B cell (primary cell): Measurements from ENCODE around the gene FYCO1. TPM values are rescaled to one million over a fixed set of nuclear protein-coding genes. Genes with fewer than 3 reads are reported as not detected.

Experiments used
- ATAC-seq: fragments of 200-7000 bp; cut with Tn5 transposase; one replicate; pipeline ENCODE4 v1.10.0; 2021; ENCODE audit warnings: low read depth, mild to moderate bottlenecking, moderate number of reproducible peaks, moderate library complexity
- CTCF ChIA-PET: fragments of 350-600 bp; sonication (Branson Sonifier 250); formaldehyde crosslinking; loops from one replicate; lab custom pipeline; 2021; ENCODE audit warnings: antibody characterized with exemption, inconsistent platforms; lab: Charles Lee
- POLR2A ChIA-PET: fragments of 350-600 bp; sonication (Branson Sonifier 250); formaldehyde crosslinking; loops from one replicate; lab custom pipeline; 2021; ENCODE audit warnings: antibody characterized with exemption; lab: Charles Lee
- DNase-seq: peaks from one replicate; pipeline ENCODE4 v3.0.0; 2013
- H2AFZ ChIP-seq: 2 replicates; pipeline ENCODE4 v1.6.1; 2012; ENCODE audit warnings: mild to moderate bottlenecking, low read depth, low read length; ENCODE audit not compliant: insufficient read depth, poor library complexity, severe bottlenecking
- H3K27ac ChIP-seq, 2 donors: 1 replicate in 1 of 2; 2 replicates in 1 of 2; pipeline ENCODE4 v1.5.1; 2012 to 2013; ENCODE audit warnings: low read length in 2 of 2, mild to moderate bottlenecking in 2 of 2, moderate library complexity in 1 of 2
- H3K27me3 ChIP-seq, 4 experiments: fragments of 200-600 bp in 1 of 4; sonication (generic) in 1 of 4; replicated peaks in 1 of 4; 1 replicate in 2 of 4; 2 replicates in 2 of 4; pipeline versions ENCODE4 v1.6.1 to v1.7.0; 2013 to 2016; ENCODE audit warnings: low read length in 3 of 4, mild to moderate bottlenecking in 2 of 4, mixed read lengths in 1 of 4, moderate library complexity in 1 of 4; ENCODE audit not compliant: insufficient read depth in 4 of 4, control insufficient read depth in 3 of 4; ENCODE audit errors: control extremely low read depth in 1 of 4
- H3K36me3 ChIP-seq, 2 experiments: replicated peaks in 1 of 2; 1 replicate in 1 of 2; 2 replicates in 1 of 2; pipeline versions ENCODE4 v1.6.1 to v1.7.1; 2013; ENCODE audit warnings: low read length in 1 of 2; ENCODE audit not compliant: insufficient read depth in 2 of 2, control insufficient read depth in 1 of 2; ENCODE audit errors: control extremely low read depth in 1 of 2, extremely low read depth in 1 of 2
- H3K4me1 ChIP-seq, 2 donors: fragments of 200-600 bp in 1 of 2; sonication (generic) in 1 of 2; 1 replicate in 1 of 2; 2 replicates in 1 of 2; pipeline versions ENCODE4 v1.5.1 to v1.6.1; 2013 to 2017; ENCODE audit warnings: low read length in 2 of 2; ENCODE audit not compliant: control insufficient read depth in 2 of 2, insufficient read depth in 2 of 2
- H3K4me2 ChIP-seq: replicated peaks from 2 replicates; pipeline ENCODE3; 2012; ENCODE audit warnings: mild to moderate bottlenecking, low read depth, low read length; ENCODE audit not compliant: poor library complexity, severe bottlenecking
- H3K4me3 ChIP-seq, 5 experiments: fragments of 200-600 bp in 1 of 5; sonication (generic) in 1 of 5; 1 replicate in 3 of 5; 2 replicates in 2 of 5; pipeline versions ENCODE4 v1.5.1 to v1.7.0; 2011 to 2016; ENCODE audit warnings: low read length in 4 of 5, mild to moderate bottlenecking in 4 of 5, low read depth in 2 of 5, control low read depth in 1 of 5, moderate library complexity in 1 of 5; ENCODE audit not compliant: insufficient read depth in 1 of 5; ENCODE audit errors: control extremely low read depth in 1 of 5, extremely low read depth in 1 of 5
- H3K79me2 ChIP-seq: fragments of 200-600 bp; sonication (generic); one replicate; pipeline ENCODE4 v1.6.0; 2016; ENCODE audit warnings: low read length; ENCODE audit not compliant: control insufficient read depth, insufficient read depth
- H3K9ac ChIP-seq: fragments of 200-600 bp; sonication (generic); 2 replicates; pipeline ENCODE4 v1.6.1; 2017; ENCODE audit warnings: mild to moderate bottlenecking, low read length, moderate library complexity
- H3K9me3 ChIP-seq, 3 donors: one replicate each; pipeline versions ENCODE4 v1.6.1 to v1.7.1; 2013; ENCODE audit warnings: low read length in 2 of 3; ENCODE audit not compliant: control insufficient read depth in 2 of 3, insufficient read depth in 1 of 3; ENCODE audit errors: control extremely low read depth in 1 of 3
- H4K20me1 ChIP-seq: 2 replicates; pipeline ENCODE4 v1.6.0; 2012; ENCODE audit warnings: mild to moderate bottlenecking, low read length; ENCODE audit not compliant: insufficient read depth, control insufficient read depth, poor library complexity, severe bottlenecking
- H3K27ac Mint-ChIP-seq: one replicate; pipeline ENCODE4 v1.8.0; 2021; ENCODE audit warnings: mixed read lengths
- H3K27me3 Mint-ChIP-seq: one replicate; pipeline ENCODE4 v1.8.0; 2021; ENCODE audit warnings: mixed read lengths
- H3K4me1 Mint-ChIP-seq: one replicate; pipeline ENCODE4 v1.8.0; 2021; ENCODE audit warnings: mixed read lengths
- H3K4me3 Mint-ChIP-seq: one replicate; pipeline ENCODE4 v1.8.0; 2021; ENCODE audit warnings: mixed read lengths
- H3K9me3 Mint-ChIP-seq: one replicate; pipeline ENCODE4 v1.8.0; 2022; ENCODE audit warnings: mixed read lengths; ENCODE audit not compliant: insufficient read depth
- EZH2 ChIP-seq: IDR thresholded peaks from 2 replicates; pipeline ENCODE4 v1.6.1; 2012; ENCODE audit warnings: borderline replicate concordance, low read depth, mild to moderate bottlenecking, moderate library complexity, low read length; ENCODE audit not compliant: insufficient read depth, poor library complexity, severe bottlenecking
- WGBS: methylation state at CpG from one replicate; pipeline ENCODE4 v1.1.5; 2013; ENCODE audit warnings: missing lambda C conversion rate; ENCODE audit not compliant: insufficient coverage; 5-methylcytosine and 5-hydroxymethylcytosine counted together
- intact Hi-C: fragments of 100-400 bp; cut with micrococcal nuclease; formaldehyde crosslinking; loops from one replicate; pipeline ENCODE4 v1.10.0; 2022
- polyA plus RNA-seq: library from polyadenylated mRNA; depleted of rRNA; stranded (reverse); fragments of >200 nt; gene quantifications from 2 replicates; pipeline ENCODE4 v1.2.3, GENCODE V29; 2012
- total RNA-seq, 2 donors: library from RNA; stranded (reverse); fragments of 120-200 nt in 1 of 2; gene quantifications; 1 replicate in 1 of 2; 2 replicates in 1 of 2; pipeline versions ENCODE4 v1.2.3 to v1.2.4, GENCODE V29; 2013 to 2022
- TF ChIP-seq, protein P1 (sequence below): fragments of 200-600 bp; IDR thresholded peaks from one replicate; pipeline ENCODE4 v1.8.0; 2022; ENCODE audit warnings: antibody characterized with exemption, mild to moderate bottlenecking

FYCO1 gene
- total and polyA plus RNA-seq, 2 donors (not counting 1 experiment from before 2014, with no cell fraction given): 5.4 to 16.7 TPM

DNA sequence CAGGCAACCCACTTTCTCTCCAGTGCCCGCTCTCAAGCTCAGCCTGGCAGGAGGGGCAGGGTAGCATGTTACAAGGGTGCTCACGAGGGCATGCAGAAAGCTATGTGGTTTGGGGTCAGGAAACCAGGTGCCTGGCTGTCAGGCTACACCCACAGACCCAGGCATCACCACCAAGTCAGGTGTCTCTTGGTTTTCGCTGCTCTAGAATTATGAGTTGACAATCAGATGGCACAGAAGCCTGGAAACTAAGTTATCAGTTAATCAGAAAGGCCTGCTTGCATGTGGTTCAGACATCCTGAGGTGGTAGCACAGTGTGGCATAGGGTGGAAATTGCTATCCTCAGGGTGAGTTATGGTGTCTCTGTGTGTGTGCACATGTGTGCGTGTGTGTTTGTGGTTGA is 125.5 kb downstream of the FYCO1 start:
- ATAC-seq (peak; percentile 71), DNase-seq (peak; percentile 71)
- Mint-ChIP-seq H3K4me3 (peak overlapping the region; percentile 6), H3K27me3 (no peaks in the 10 kb centered on the region), H3K9me3 (no peaks in the 10 kb centered on the region), H3K4me1 (peaks cover 41% of the 10 kb centered on the region), H3K27ac (peak overlapping the region; percentile 34)
- Histone ChIP-seq H3K9ac (no peak overlapping the region), H2AFZ (no peak overlapping the region), H3K27me3 (no peaks in the 10 kb centered on the region), H3K36me3 (no peaks in the 10 kb centered on the region), H3K4me1 (peaks cover 19 to 33% of the 10 kb centered on the region in 2 donors), H3K4me3 (no peak overlapping the region), H3K4me2 (peak overlapping the region; percentile 3), H4K20me1 (no peaks in the 10 kb centered on the region), H3K27ac (peak overlapping the region in 1 of 2 donors; percentile 36), H3K9me3 (no peaks in the 10 kb centered on the region), H3K79me2 (no peaks in the 10 kb centered on the region)
- WGBS: 0% methylated on average over 2 of the region's 4 CpGs
- TF ChIP-seq, protein P1, sequence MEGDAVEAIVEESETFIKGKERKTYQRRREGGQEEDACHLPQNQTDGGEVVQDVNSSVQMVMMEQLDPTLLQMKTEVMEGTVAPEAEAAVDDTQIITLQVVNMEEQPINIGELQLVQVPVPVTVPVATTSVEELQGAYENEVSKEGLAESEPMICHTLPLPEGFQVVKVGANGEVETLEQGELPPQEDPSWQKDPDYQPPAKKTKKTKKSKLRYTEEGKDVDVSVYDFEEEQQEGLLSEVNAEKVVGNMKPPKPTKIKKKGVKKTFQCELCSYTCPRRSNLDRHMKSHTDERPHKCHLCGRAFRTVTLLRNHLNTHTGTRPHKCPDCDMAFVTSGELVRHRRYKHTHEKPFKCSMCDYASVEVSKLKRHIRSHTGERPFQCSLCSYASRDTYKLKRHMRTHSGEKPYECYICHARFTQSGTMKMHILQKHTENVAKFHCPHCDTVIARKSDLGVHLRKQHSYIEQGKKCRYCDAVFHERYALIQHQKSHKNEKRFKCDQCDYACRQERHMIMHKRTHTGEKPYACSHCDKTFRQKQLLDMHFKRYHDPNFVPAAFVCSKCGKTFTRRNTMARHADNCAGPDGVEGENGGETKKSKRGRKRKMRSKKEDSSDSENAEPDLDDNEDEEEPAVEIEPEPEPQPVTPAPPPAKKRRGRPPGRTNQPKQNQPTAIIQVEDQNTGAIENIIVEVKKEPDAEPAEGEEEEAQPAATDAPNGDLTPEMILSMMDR: no peak
- TF ChIP-seq EZH2: no peak
- intact Hi-C loops: no loop called here
- POLR2A ChIA-PET: no interaction called here
- CTCF ChIA-PET: no interaction called here

DNA sequence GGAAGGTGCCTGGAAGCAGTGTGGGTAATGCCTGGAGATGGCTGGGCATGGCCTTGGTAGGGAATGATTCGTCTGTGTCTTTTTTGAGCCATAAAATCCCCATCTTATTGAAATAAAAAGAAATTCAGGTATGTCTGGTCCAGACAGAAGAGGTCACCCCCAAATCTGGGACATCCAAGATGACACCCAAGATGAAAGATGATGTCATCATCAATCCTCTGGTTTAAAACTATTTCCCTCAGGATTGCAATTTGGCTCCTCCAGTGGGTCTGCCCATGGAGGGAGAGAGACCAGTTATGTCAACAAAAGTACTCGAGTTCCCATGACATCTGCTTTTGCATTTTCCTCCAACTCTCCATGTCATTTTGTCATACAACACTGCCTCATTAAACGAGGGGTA is 126.0 kb downstream of the FYCO1 start:
- no peak overlapping the region for H3K4me3 Mint-ChIP-seq
- Histone ChIP-seq H3K27ac (no peak overlapping the region), H3K9ac (no peak overlapping the region), H3K27me3 (no peaks in the 10 kb centered on the region), H3K4me3 (no peak overlapping the region), H4K20me1 (no peaks in the 10 kb centered on the region), H3K36me3 (no peaks in the 10 kb centered on the region), H3K9me3 (no peaks in the 10 kb centered on the region), H3K4me1 (peaks cover 23 to 37% of the 10 kb centered on the region in 2 donors), H2AFZ (no peak overlapping the region), H3K4me2 (peak overlapping the region; percentile 3), H3K79me2 (no peaks in the 10 kb centered on the region)
- POLR2A ChIA-PET: no interaction called here
- ATAC-seq: no peak
- H3K9me3 Mint-ChIP-seq: no peaks in the 10 kb centered on the region
- H3K27me3 Mint-ChIP-seq: no peaks in the 10 kb centered on the region
- no peak for DNase-seq
- H3K27ac Mint-ChIP-seq: peak overlapping the region; percentile 34
- TF ChIP-seq, protein P1: no peak
- TF ChIP-seq EZH2: no peak
- H3K4me1 Mint-ChIP-seq: peaks cover 46% of the 10 kb centered on the region
- WGBS: no CpG with 5 or more reads among the region's 3 CpGs
- intact Hi-C loops: no loop called here
- CTCF ChIA-PET: no interaction called here
